GM20431 (cell line): ENCODE data around the gene LBHD1.
"Not testable (repeated sequence)": the region's sequence is repeated elsewhere in the genome, so short reads cannot be mapped to it uniquely, and the experiment has no call there.

ENCODE experiments used
- in situ Hi-C: fragments of 300-500 bp; cut with MseI, MboI; formaldehyde crosslinking; loops from one replicate; pipeline ENCODE4 v1.15.0; 2020; ENCODE audit warnings: low sequenced_read_pairs; ENCODE audit not compliant: unreplicated experiment

Gene LBHD1

DNA sequence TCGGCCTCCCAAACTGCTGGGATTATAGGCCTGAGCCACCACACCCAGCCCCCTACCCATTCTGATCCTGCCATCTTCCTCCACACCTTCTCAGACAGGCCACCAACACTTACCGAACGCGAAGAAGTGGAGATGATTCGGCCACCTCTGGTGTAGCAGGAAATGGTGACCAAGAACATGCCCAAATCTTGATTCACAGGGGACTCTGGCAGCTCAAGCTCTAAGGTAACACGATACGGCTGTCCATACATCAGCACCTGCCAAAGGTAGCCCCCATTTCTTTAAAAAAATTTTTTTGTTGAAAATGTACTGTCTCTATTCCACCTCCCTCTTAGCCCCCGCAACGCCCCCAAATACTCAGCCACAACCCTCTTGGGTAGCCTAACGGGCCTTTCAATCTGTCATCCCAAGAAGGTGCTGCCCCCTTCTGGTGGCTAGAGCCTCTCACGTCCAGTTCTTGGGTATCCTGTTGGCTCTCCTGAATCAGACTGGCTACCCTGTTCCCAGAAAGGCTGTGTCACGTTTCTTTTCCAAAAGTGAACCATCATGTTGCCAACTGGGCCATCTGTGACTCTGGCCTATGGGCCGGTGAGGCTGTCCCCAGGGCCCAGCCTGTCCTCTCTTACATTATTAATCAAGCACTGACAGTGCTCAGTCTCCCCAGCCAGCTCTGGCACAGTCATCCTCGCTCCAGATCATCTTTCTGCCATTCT is 22.5 kb upstream of the LBHD1 start:
- in situ Hi-C loops = loop anchor here (10.0 kb wide), 1 partner anchor 300 kb away; no protein-coding TSS in a partner anchor

DNA sequence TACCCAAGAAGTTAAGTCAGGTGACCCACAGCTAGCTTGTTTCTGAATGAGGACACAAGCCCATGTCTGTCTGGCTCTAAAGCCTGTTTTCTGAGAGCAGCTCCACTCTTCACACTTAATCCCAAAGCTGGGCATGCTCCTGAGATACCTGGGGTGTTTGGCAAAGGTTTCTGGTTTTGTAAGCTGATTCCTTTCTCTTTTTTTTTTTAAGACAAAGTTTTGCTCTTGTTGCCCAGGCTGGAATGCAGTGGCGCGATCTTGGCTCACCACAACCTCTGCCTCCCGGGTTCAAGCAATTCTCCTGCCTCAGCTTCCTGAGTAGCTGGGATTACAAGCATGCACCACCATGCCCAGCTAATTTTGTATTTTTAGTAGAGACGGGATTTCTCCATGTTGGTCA is 21.6 kb upstream of the LBHD1 start:
- in situ Hi-C loops = loop anchor here (10.0 kb wide), 1 partner anchor 299 kb away; no protein-coding TSS in a partner anchor

DNA sequence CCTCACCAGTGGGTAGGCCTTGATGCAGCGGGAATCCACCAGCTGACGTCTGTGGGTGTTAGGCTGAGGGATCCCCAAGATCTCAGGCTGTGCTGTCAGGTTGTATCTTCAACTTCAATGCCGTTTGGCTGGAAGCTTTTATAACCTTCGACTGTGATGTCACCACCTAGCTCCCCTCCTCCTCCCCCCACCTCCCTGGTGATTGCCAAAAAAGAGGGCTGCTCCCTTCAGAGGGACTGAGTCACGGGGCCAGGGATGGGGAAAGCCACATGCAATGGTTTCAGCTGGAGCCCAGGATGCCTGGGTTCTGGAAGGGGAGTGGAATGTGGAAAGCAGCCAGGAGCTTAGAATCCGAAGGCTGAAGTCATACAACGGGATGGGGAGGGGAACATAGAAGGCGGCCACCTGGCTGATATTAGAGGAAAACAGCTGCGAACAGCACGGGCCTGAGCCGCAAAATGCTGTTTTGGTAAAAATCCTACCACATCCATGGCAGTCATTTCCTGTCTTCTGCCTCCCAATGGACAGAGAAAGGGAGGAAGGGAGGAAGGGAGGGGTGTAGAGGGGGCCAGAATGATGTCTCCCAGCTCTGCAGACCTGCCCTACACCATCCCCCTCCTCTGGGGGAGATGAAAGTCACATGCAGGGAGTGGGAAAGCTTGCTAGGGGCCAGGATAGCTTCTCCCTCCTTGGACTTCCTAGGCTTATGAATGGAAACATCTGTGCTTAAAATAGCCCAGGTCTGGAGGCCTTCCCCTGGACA is 17.5 kb upstream of the LBHD1 start, which contains the start of gene LRRN4CL:
TSS of gene LRRN4CL (minus strand) at position 110 of the 763 bp plus-strand sequence. CDS start 1,022 bp downstream, outside the sequence.
- in situ Hi-C loops = loop anchor here (10.0 kb wide), 1 partner anchor 295 kb away; no protein-coding TSS in a partner anchor

DNA sequence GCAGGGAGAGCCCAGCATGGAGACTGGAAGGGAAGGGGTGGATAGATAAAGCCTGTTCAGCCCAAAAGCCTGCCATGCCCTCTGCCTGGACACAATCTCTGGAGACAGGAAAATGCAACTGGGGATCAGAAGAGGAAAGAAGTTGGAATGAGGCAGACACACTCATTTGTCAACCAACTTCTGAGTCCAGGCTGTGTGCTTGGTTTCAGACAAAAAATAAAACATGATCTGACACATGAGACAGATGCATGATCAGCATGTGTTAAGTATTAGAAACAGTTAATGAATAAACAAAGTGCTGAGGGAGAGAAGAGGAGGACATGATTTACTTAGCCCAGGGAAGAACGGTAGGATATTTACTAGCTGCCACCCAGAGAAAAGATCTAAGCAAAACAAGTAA is 16.4 kb upstream of the LBHD1 start:
- in situ Hi-C loops = no loop called here

DNA sequence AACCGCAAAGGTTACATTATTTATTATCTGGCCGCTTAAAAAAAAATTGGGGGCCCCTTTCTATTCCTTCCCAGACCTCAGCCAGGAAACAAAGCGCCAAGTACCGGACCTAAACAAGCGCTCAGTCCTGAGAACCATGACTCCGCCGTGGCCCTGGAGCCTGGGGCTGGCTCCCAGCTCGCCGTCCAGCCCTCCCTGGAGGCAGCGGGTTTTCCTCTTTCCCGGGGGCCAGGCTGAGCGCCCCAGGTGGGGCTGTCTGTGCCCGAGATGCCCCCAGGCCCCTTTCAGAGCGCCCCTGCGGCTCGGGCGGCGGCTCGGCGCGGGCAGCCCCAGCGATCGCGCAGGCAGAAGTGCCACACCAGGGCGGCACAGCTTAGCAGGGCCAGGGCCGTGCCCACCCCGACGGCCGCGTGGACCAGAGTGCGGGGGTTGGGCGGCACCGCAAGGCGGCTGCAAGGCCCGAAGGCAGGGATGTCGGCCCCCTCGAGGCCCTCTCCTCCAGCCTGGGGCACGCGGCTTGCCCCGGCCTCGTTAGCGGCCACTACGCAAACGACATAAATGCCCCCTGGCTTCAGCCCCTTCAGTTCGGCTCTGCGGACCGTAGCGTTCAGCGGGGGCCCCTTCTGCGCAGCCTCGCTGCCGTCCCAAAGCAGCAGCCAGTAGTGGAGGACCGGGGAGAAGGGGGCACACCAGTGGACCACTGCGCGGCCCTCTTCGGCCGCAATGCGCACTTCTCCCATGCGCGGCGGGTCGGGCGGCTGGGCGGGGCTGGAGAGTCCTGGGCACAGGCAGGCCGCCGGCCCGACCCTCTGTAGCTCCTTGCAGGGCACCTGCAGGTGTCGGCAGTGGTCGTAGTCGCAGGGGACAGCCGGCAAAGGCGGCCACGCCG is 15.7 kb upstream of the LBHD1 start:
- in situ Hi-C loops = no loop called here

DNA sequence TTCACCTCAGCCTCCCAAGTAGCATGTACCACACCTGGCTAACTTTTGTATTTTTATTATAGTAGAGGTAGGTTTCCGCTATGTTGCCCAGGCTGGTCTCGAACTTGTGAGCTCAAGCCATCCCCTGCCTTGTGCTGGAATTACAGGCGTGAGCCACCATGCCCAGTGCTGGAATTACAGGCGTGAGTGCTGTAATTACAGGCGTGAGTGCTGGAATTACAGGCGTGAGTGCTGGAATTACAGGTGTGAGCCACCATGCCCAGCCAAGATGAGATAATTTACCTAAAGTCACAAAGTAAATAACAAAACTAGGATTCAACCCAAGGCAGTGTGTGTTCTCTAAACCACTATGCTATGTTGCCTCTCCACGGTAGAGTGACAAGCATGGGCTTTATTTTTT is 10.5 kb upstream of the LBHD1 start:
- in situ Hi-C loops = no loop called here

DNA sequence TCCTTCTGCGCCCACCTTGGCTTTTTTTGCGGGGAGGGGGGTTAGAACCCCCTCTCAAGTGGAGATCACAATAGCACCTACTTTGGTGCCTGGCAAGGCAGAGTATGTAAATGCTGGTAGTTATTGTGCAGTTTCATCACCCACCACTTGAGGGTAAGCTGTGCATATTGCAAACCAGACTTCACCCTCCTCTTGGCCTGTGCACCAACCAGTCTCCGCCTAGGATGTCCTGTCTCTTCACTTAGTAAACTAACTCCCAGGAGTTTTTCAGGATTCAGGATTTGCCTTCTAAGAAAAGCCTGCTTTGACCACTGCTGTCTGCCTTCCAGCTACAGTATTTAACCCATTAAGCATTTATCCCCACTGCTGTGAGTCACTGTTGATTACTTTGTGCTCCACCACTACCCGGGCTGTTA is 8.8 kb upstream of the LBHD1 start:
- in situ Hi-C loops = no loop called here

DNA sequence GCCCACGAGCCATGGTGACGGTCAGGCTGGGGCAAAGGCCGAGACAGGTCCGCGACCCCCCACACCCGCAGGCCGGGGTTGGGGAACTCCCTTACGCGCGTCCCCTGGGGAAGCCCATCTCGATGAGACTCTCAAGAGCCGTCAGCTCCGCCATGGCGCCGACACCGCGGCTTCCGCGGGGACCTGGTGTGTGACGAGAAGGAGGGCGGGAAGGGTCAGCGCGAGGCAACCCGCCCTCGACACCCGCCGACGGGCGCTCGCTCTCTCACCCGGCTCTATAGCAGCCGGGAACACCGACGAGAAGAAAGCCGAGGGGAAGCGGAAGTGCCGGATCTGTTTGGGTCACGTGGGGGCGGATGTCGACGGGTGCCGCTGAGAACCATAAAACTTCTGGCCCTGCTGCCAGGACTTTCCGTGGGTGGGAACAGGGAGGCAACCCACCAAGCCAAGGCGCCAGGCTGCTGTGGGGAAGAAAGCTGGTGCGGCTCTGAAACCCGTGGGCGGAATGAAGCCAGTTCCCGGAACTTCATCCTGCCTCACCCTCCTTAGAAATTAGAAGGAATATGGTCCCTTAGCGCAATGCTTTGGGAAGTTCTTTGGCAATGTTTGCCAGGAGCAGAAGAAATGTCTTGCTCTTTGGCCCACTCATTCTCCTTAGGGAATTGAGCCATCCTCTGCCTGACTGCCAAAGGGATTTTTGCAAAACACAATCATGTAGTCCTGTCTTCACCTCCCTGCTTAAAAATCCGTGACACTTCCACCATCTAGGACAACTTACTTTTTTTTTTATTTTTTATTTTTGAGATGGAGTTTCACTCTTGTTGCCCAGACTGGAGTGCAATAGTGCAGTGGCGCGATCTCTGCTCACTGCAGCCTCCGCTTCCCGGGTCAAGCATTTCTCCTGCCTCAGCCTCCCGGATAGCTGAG is 7.0 kb upstream of the LBHD1 start, which contains the start of gene UBXN1:
TSS of gene UBXN1 (minus strand) at position 304 of the 927 bp plus-strand sequence. CDS start at position 154, 150 bp downstream.
- in situ Hi-C loops = no loop called here

DNA sequence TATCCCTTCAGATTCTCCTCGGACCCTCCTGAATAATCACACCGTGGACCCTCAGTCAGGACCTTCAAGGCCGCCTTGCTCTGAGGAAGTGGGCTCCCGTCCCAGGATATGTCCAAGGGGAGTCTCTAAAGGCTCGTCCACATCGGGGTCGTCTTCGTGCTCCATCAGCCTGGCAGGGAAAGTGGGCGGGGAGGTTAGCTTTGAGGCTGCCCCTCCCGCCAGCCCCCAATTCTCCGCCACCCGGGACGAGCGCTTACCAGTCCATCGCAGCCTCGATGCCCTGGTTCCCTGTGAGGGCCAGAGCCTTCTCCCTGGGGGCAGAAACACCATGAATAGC is 6.3 kb upstream of the LBHD1 start:
- in situ Hi-C loops = no loop called here

DNA sequence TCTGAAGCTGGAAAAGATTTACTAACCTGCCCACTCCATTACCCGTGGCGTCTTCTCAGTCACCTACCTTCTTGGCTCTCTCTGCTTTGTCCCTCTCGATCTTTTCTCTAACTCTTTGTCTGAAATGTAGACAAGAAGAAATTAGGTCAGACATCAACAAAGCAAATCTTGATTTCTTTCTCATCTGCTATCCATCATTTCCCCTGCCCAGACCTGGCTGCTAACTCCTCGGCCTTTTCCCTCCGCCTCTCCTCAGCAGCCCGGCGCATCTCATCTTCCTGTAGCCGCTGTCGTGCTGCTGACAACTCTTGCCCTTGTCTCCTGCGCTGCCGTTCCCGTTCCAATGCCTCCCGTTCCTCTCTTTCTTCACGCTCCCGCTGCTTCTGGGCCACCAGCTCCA is 5.6 kb upstream of the LBHD1 start:
- in situ Hi-C loops = no loop called here

DNA sequence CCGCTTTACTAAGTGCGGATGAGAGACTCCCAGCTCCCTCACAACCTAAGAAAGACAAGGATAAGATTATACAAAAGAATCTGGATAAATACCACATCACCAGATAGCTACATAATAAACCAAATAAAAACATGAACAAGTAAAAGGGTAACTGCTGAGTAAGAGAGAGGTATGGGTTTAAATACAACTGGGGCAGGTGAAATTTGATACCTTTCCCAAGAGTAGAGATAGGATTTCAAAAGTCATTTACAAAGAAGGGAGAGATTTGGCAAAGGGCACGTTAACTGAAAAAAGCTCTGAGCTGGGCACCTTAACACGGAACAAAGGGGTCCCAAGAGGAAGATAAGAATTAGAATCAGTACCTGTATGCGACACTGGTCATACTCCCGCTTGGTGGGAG is 5.1 kb upstream of the LBHD1 start:
- in situ Hi-C loops = no loop called here

DNA sequence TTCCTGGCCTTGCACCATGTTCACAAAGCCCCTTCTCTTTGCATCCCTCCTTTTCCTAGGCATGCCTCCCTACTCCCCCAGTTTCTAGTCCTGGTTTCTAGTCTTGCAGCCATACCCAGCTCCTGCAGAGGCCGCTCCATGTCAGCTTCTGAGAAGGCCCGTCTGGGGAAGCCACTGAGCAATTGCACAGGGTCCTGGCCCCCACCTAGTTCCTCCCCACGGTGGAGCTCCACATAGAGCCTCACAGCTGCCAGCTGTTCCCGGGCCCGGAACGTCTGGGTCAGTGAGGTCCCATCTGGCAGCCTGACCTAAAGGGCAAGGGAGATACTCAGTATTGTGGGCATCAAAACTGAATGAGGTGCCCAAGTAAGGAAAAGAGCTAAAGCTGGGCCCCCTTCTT is 4.6 kb upstream of the LBHD1 start:
- in situ Hi-C loops = no loop called here

DNA sequence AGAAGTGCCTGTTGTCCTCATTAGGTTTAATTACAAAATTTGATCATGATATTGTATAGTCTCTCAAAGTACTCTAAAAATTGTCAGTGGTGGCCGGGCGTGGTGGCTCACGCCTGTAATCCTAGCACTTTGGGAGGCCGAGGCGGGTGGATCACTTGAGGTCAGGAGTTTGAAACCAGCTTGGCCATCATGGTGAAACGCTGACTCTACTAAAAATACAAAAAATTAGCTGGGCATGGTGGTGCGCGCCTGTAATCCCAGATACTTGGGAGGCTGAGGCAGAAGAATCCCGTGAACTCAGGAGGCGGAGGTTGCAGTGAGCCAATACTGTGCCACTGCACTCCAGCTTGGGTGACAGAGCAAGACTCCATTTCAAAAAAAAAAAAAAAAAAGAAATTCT is 3.3 kb upstream of the LBHD1 start:
- in situ Hi-C loops = not testable (repeated sequence)

DNA sequence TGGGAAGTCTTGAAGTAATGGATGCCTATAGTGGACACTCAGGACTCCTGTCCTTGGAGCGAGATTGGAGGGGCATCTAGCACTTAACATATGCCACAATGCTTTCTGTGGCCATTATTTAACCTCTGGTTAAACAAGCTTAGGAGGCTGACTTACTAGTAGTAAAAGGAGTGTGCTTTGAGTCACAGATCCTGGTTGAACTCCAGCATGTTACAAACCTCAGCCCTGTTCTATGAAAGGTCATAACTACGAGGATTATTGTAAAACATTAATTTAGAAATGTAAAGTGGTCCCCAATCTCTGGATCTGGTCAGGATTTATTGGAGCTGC is 1.1 kb upstream of the LBHD1 start:
- in situ Hi-C loops = no loop called here

DNA sequence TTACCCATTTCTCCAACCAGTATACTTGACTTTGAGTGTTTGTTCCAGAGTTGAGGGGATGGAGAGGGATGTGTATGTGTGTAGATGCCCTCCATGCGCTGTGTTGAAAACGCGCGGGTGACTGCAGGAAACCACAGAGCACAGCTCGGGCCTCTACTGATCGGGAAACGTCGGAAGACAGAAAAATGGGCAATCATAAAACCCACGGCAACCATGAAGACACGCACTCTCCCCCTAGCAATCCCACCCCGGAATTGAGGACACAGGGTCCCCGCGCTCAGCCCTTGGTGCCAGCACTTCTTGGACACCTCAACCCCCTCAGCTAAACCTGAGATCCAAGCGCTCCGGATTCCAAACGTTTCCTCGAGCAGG is 845 bp downstream of the LBHD1 start:
- in situ Hi-C loops = no loop called here

DNA sequence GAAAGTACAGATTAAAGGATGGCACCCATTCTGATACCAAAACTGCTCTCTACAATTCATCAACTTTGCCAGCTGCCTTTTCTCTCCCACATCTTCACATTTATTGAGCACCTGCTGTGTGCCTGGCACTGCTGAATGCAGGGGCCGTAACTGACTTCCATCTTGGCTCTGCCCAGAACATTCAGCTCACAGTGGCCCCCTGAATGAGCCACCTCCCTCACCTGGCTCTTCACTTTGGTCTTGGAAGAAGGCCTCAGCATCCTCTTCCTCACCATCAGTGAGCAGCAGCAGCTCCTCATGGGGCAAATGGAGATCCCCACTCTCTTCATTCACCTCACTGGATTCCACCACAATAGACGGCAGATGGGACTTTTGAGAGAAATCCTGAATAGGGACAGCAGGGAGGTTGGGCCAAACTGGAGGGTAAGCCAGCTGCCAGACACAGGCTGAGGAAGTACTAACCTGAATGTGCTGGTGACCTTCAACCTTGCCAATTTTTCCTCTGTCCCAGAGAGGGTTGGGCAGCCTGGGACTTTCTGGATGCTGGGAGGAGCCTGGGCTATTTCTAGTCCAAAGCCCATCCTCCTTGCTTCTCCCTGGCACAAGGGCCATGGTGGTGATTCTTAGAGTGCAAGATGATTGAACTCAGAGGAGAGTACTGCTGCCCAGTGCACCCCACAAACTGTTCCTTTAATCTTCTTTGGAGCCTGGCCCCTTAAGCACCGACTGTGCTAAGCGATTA is 2.5 kb downstream of the LBHD1 start:
- in situ Hi-C loops = no loop called here

DNA sequence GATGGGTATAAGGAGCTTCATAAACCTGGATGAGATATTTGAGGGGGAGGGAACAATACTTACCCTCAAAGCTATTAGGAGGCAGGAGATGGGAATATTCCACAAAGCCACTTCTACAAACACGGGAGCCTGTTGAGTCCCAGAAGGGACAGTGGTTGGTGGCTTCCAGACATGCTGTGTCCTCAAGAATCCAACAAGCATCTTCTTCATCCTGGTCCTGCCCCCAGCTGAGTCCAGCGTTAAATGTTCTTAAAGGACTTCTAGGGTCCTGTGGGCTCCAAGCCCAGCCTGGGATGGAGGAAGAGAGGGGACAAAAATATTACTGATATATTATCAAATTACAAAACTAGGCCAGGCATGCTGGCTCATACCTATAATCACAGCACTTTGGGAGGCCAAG is 4.6 kb downstream of the LBHD1 start:
- in situ Hi-C loops = no loop called here

DNA sequence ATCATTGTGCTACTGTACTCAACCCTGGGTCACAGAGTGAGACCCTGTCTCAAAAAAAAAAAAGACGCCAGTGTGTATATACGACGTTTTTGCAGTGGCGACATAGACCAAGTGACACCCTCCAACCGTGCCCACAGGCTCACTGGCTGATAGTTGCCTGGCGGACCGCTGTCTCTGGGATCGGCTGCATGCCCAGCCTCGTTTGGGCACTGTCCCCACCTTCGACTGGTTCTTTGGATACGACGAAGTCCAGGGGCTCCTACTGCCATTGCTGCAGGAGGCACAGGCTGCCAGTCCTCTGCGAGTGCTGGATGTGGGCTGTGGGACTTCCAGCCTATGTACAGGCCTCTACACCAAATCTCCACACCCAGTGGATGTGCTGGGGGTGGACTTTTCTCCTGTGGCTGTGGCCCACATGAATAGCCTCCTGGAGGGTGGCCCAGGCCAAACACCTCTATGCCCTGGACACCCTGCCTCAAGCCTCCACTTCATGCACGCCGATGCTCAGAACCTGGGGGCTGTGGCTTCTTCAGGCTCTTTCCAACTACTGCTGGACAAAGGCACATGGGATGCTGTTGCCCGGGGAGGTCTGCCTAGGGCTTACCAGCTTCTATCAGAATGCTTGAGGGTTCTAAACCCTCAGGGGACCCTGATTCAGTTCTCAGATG is 5.7 kb downstream of the LBHD1 start:
- in situ Hi-C loops = no loop called here
